NCI-H2227 treated with DMSO at 0.1 percent for 48 hours (cell line): ENCODE data around the gene SEMA3A.

ENCODE experiments used
- DNase-seq: peaks from one replicate; lab custom pipeline; 2025; lab: John Stamatoyannopoulos, UW

The SEMA3A gene

GRCh38 chr7:84009051-84009450 is 185.5 kb downstream of the SEMA3A start:
- no peak for DNase-seq

GRCh38 chr7:84003191-84003590 is 191.4 kb downstream of the SEMA3A start:
- DNase-seq: no peak

GRCh38 chr7:84002348-84002747 is 192.2 kb downstream of the SEMA3A start:
- no peak for DNase-seq

GRCh38 chr7:83996879-83997278 is 197.7 kb downstream of the SEMA3A start:
- DNase-seq: no peak

GRCh38 chr7:83987764-83988163 is 206.8 kb downstream of the SEMA3A start:
- no peak for DNase-seq

- DNase-seq: no peak
Measured at GRCh38 chr7:83985821-83986220, 208.8 kb downstream of the SEMA3A start.

GRCh38 chr7:83984591-83984990 is 210.0 kb downstream of the SEMA3A start:
- no peak for DNase-seq

GRCh38 chr7:83984076-83984475 is 210.5 kb downstream of the SEMA3A start:
- DNase-seq: no peak

- DNase-seq: no peak
Measured at GRCh38 chr7:83983606-83984005, 211.0 kb downstream of the SEMA3A start.

GRCh38 chr7:83976302-83976701 is 218.3 kb downstream of the SEMA3A start:
- DNase-seq: peak; percentile 30

- DNase-seq: no peak
Measured at GRCh38 chr7:83970081-83970480, 224.5 kb downstream of the SEMA3A start.

GRCh38 chr7:83964318-83964717 is 230.3 kb downstream of the SEMA3A start:
- no peak for DNase-seq

GRCh38 chr7:83957333-83957732 is 237.3 kb downstream of the SEMA3A start:
- no peak for DNase-seq

GRCh38 chr7:83956104-83956503 is 238.5 kb downstream of the SEMA3A start:
- no peak for DNase-seq

- DNase-seq: no peak
Measured at GRCh38 chr7:83952236-83952635, 242.4 kb downstream of the SEMA3A start.

GRCh38 chr7:83947260-83947659 is 247.3 kb downstream of the SEMA3A start:
- DNase-seq: no peak

GRCh38 chr7:83946801-83947200 is 247.8 kb downstream of the SEMA3A start:
- DNase-seq: no peak

- no peak for DNase-seq
Measured at GRCh38 chr7:83941300-83941699, 253.3 kb downstream of the SEMA3A start.

GRCh38 chr7:83937930-83938329 is 256.7 kb downstream of the SEMA3A start:
- DNase-seq: no peak

- no peak for DNase-seq
Measured at GRCh38 chr7:83936056-83936708, 258.4 kb downstream of the SEMA3A start.

GRCh38 chr7:83934118-83934734 is 260.4 kb downstream of the SEMA3A start:
- no peak for DNase-seq

- DNase-seq: no peak
Measured at GRCh38 chr7:83931968-83932367, 262.6 kb downstream of the SEMA3A start.

GRCh38 chr7:83930262-83930661 is 264.3 kb downstream of the SEMA3A start:
- DNase-seq: no peak

GRCh38 chr7:83925860-83926259 is 268.7 kb downstream of the SEMA3A start:
- no peak for DNase-seq
